ENCODE results near the gene WRAP53.

DNA sequence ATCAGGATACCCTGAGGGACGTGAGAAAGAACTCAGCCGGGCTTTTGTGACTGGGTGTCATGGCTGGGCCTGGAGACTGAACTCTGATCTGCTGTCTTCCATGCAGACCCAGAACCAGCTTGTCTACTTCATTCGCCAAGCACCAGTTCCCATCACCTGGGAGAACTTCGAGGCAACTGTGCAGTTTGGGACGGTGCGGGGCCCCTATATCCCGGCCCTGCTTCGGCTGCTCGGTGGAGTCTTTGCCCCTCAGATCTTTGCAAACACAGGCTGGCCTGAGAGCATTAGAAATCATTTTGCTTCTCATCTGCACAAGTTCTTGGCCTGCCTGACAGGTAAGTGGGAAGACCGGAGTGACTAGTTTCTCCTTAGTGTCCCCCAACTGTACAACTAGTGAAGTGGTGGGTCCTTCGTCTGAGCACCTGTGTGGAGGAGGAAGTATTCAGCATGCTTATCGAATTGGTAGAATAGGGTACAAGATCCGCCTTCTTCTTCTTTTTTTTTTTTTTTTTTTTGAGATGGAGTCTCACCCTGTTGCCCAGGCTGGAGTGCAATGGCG, 44.8 kb downstream of the WRAP53 start:
- TF ChIP-seq ISL1 (CRISPR knock-in tag; IDR thresholded peaks at IDR 0.05) (no peak), PPARA (CRISPR knock-in tag; IDR thresholded peaks at IDR 0.05; ENCODE audit: borderline replicate concordance) (no peak), ESRRG (CRISPR knock-in tag; IDR thresholded peaks at IDR 0.05) (no peak), TOX (CRISPR knock-in tag; IDR thresholded peaks at IDR 0.05; ENCODE audit: borderline replicate concordance) (no peak), ARNTL (CRISPR knock-in tag; IDR thresholded peaks at IDR 0.05; ENCODE audit: borderline replicate concordance, low read depth) (no peak), SNAI2 (CRISPR knock-in tag; IDR thresholded peaks at IDR 0.05) (no peak)
- TF ChIP-seq, protein P1, sequence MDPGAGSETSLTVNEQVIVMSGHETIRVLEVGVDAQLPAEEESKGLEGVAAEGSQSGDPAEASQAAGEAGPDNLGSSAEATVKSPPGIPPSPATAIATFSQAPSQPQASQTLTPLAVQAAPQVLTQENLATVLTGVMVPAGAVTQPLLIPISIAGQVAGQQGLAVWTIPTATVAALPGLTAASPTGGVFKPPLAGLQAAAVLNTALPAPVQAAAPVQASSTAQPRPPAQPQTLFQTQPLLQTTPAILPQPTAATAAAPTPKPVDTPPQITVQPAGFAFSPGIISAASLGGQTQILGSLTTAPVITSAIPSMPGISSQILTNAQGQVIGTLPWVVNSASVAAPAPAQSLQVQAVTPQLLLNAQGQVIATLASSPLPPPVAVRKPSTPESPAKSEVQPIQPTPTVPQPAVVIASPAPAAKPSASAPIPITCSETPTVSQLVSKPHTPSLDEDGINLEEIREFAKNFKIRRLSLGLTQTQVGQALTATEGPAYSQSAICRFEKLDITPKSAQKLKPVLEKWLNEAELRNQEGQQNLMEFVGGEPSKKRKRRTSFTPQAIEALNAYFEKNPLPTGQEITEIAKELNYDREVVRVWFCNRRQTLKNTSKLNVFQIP (CRISPR knock-in tag; IDR thresholded peaks at IDR 0.05; ENCODE audit: borderline replicate concordance, low read depth) = no peak
